Activated gamma-delta T cell treated with Interleukin-2 at 50 U/mL for 16 hours (primary cell): ENCODE measurements around the gene NTRK2.

Source experiments
- DNase-seq: peaks from one replicate; pipeline ENCODE4 v3.0.0-alpha.2; 2020

NTRK2 gene

DNA sequence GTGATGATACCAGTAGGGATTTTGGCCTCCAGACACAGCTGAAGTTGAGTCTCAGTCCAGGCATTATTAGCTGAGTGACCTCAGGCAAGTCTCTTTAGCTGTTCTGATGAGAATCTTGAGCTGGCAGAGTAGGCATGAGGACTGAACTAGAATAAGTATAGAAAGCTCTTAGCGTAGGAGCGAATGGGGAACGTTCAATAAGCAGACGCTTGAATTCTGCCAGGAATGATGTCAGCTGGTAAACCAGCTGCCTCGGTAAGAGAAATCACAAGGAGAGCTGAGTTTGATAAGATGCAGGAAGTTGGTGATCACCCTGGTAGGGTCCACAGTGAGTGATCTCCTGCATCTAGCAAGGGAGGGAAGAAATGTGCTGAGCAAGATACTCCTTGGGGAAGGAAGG lies 280.4 kb downstream of the NTRK2 start:
- DNase-seq: no peak

DNA sequence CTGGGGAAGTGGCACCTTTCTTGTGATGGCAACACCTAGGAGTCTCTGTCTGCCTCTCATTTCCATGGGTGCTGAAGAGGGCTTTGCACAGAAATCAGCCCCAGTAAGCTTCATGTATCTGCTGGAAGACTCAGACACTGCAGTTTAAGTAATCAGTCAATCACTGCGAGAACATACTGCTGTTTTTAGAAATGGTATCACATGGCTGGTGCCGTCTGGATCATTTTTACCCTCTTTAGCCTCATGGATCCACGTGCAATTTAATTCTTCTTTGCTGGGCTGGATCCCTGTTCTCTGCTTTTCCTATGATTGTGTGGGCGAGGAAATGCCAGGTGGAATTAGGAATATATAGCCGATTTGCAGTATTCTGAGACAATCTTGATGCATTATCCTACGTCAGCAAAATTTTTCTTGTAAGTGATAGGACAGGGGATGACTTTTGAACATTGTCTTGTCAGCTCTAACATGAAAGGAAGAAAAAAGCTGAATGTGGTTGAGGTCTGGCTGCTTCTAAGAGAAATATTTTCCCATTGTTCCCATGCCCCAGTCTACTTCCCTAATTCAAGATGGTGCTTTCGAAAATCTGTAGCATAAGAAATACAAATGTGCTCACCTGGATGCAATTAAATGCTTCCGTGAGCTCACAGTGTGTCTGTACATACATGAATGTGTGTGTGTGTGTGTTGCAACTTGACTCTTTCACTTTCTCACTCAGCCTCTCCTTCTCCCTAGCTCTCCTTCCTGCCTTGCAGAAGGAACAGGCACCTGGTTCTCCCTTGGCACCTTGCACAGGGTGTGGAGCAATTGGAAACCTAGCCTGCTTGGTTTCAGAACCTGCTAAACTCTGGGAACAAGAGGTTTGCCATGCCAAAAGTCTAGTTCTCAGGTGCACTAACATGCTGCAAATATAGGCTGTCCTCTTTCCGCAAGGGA lies 281.6 kb downstream of the NTRK2 start:
- no peak for DNase-seq

DNA sequence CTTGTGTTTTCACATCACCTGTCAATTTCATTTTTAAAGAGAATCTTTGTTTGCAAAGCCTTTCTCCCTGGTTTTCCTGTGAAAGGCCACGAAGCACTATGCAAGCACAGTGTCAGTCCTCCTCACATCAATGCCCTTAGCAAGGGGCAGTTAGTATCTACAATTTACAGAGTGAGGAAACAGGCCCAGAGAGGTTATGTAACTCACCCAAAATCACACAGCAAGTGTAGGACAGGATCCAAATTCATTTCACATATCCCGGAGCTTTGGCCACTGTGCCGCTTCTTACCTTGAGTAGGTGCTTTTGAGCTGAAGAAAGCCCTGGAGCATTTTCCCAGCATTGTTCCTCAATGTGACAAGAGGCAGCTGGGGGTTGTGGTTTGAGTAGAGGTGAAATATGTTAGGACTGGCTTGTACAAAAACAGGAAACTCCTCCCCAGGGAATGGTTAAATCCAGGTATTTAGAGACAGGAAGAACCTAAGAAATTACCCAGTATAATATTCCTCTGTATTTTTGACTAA lies 283.8 kb downstream of the NTRK2 start:
- DNase-seq: no peak

DNA sequence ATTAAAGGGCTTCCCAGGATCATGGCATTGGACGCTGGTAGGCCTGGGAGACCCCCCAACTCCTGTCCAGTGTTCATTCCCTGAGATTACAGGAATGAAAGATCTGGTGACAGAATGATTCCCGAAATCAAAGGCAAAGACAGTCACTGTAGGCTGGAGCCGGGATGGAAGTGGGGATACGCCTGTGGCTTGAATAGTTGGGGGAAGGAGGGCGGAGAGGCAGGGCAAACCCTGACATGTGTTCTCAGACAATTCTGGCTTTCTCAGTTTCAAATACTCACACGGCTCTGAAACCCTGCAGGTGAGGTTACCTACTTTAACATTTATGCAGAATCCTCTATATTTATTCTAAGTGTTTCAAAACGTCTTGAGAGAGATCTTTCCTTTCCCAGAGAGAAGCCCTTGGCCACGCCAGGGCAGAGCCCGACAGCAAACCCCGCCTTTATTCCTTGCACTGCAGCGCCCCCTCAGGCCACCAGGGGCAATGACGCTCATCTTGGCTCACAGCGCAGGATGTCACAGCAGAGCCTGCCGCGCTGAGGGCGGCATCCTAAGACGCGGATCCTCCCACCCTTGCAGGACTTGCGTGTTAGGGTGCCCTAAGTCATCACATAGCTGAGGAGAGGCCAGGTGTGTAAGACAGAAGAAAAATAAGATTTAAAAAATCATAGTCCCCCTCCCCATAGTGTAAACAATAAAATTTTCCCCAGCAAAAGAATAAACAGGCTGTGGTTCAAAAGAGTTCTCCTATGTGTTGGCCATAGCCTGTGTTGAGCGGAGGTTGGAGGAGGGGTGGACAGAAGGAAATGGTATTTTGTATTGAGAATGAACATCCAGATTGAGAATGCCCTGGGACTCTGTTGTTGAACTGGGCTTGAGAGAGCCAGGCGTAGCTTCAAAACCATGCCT lies 284.5 kb downstream of the NTRK2 start:
- no peak for DNase-seq

DNA sequence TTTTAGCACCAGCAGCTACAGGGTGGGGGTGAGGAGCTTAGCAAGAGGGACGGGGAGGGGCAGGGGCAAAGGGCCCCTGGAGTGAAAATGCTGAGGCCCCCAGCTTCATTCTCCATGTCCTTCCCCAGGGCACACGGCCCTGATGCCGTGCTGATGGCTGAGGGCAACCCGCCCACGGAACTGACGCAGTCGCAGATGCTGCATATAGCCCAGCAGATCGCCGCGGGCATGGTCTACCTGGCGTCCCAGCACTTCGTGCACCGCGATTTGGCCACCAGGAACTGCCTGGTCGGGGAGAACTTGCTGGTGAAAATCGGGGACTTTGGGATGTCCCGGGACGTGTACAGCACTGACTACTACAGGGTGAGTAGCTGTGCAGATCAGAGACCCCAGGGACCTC lies 285.6 kb downstream of the NTRK2 start:
- DNase-seq: no peak

DNA sequence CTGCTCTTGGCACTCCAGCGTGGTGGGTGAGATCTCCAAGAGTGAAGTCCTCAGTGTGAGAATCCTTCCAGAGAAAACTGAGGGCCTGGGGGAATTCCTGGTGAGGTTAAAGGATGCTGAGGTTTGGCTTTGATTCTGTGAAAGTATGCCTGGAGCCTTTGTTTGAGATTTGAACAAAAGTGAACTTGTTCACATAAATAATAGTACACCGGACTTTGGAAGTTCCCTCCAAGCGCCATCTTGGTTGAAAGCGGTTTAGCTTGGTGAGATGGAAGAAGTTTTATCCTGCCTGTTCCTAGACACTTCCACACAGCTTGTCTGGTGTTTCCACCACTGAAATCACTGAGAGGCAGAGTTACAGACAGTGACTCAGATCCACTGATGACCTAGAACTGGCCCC lies 286.4 kb downstream of the NTRK2 start:
- no peak for DNase-seq

DNA sequence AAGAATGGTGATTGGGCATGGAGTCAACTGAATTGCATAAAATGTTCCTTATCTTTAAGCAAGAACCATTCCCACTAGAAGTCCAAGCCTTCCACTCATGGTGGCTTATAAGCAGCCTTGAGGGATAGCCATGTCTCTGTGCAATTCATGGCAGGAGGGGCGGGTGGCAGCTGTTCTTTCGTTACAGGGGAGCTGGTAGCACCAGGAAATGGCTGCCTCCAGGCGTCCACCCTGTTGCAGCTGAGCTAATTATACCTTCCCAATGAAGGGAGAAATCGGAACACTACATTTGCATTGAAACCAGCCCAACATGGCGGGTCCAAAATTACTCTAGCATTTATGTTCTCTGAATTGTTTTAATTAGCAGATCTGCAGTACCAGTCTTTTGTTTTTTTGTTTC lies 289.8 kb downstream of the NTRK2 start:
- no peak for DNase-seq

DNA sequence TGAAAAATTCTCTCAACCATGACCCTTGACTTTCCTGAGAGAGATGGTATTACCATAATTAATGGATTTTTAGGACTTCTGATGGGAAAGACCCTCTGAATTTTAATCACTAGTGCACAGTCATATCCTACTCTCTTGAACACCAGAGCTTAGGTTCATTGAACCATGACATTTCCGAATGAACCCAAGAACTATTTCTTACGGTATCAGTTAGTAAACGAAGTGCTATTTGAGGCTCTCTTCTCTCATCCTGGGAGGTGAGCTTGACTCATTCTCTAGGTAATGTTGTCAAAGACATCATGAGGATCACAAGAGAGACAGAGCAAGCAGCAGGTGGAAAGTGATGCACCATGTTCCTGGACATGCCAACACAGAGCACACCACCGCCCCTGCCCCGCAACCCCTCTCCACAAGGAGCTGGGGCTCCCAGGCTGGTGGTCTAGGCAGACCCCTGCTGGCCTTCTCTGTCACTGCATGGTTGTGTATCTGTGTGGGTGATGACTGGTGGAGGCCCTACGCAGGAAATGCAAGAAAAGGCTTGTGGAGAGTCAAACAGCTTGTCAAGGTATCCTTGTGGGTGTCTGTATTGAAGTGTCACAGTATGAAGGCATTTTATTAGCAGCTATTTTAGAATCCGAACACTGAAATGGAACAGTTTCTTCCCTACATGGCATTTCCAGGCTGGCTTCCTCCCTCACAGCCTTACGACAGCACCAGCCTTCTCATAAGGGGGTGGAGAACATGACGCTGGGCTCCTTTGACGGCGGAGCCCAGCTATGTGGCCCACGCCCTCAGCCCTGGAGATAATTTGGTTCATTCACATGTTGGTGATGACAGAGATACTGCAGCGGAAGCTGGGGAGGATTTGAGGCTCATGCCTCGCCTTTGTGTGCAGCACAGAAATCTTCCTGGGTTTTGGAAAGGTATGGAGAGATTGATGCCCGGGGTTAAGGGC lies 297.6 kb downstream of the NTRK2 start:
- DNase-seq: no peak

DNA sequence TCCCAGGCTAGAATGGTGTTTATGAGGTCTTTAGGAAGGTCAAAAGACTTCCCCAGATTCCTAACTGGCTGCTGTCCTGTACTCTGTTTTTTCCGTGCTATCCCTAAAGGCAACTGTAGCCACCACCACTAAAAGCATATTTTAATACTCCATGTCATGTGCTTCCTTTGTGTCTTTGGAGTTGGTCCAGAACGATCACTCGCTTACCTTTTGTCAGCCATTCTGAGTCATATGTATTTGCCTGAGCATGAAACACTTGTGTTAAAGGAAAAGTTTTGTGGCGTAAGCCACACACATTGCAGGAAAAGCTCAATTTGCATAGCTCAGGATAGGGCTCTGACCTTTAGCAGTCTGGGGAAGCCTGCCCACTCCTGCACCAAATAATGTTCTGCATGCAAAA lies 299.6 kb downstream of the NTRK2 start:
- no peak for DNase-seq

DNA sequence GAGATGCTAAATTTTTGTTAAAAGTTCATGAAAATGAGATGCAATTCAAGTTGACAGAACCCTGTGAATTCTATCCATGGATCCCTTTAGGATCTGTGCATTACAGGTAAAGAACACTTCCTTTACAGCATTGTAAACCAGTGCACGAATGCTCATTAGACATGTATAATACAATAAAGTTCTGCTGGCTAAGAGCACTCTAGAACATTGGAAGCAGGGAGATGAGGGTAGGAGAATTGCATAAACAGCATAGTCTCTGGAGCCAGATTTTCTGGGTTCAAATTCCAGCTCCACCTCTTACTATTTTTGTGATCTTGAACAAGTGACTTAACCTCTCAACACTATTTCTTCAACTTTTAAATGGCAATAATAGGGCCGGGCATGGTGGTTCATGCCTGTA lies 300.2 kb downstream of the NTRK2 start:
- no peak for DNase-seq

DNA sequence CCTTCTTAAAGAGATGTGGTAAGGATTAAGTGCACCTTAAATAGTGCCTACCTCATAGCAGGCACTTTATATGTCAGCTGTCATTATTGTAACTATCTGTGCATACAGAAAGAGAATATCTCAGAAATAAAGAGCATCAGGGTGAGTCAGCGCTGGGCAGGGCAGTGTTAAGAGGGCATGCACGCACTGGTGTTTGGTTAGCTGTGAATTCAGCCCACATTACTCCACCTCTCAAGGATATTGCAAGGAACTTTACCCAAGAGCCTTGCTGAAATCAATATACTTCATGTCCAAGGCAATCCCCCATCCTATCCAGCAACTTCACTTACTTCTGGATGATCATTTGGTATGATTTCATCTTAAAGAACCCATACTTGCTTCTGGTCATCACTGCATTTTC lies 300.9 kb downstream of the NTRK2 start:
- DNase-seq: no peak

DNA sequence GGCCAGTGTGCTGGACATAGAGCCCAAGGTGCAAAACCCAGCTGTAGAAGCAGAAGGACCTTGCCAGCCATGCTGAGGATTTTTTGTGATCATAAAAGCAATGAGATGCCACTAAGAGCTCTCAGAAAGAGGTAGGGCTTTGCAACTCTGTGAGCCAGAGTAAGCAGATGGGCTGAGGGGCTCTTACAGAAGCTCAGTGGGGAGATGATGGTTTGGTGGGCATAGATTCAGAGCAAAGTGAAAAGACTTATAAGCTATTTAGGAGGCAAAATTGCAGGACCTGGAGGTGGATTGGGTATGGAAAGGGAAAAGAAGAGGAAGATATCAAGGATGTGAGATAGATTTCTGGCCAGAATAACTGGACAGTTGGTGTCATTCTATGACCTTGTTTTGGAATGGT lies 302.0 kb downstream of the NTRK2 start:
- DNase-seq: no peak

DNA sequence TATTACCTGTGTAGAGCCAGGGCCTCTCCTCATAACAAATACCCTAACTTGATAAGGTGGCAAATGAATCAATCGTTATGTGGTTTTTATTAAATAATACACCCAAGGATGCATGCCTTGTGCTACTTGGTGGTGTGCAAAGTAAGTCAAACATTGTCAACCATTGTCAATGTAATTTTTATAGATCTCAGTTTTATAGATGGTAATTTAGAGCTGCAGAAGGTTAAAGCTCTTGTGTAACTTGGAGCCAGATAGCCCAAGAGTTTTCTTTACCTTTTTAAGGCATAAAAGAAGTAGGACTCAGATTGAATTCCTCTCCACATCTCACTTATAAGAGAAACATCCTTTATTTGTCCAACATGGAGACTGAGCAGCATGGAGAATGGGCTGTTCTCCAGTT lies 304.7 kb downstream of the NTRK2 start:
- DNase-seq: no peak

DNA sequence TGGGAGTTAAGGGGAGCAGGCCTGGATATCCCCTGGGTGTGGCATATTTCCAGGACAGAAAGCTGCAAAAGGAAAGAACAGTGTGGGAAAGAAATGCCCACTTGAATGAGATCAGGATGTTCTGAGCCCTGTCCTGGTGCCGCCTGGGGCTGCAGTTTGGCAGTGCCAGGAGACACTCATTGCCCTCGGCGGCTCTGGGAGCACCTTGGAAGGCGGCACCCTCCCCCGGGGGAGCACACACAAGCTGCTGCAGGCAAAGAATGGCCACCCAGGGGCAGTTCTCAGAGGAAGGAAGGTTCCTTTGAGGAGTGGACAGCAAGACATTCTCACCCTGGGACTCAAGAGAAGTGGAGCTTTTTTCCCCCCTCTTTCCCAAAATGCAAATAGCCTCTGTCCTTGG lies 305.3 kb downstream of the NTRK2 start:
- DNase-seq: no peak

DNA sequence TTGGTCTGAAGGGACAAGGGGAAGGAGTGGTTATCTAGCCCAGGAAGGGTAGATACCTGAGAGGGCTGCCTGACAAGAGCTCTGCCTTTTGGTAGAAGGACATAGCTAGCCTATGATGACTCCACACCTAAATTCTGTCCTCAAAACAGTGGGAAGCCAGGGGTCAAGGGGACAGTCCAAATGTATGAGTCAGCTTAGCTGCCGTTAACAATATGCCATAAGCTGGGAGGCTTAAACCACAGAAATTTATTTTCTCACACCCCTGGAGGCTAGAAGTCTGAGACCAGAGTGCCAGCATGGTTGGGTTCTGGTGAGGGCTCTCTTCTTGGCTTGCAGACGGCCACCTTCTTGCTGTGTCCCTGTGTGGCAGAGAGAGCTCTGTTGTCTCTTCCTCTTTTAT lies 306.4 kb downstream of the NTRK2 start:
- DNase-seq: no peak

DNA sequence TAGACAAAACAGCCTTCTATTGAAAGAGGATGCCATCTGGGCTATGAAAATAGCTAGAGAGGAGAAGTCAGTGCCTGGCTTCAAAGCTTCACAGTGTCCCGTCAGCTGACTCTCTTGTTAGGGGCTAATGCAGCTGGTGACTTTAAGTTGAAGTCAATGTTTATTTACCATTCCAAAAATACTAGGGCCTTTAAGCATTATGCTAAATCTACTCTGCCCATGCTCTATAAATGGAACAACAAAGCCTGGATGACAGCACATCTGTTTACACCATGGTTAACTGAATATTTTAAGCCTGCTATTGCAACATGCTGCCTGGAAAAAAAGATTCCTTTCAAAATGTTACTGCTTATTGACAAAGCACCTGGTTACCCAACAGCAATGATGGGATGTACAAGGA lies 309.1 kb downstream of the NTRK2 start:
- no peak for DNase-seq

DNA sequence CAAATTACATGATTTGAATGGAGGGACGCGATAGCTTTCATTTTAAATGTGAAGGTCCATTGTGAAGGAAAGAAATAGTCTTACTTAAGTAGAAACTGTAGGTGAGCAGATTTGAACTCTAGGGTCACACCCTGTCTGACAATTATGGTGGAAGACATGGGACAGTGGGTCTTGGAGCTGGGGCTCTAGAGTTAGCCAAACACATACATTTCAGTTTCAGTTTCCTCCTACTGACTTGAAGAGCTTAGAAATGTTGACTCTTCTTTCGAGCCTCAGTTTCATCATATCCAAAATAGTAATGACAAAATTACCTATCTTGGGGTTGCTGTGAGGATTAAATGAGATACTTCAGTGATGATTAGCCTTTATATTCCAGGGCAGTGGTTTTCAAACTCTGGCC lies 314.2 kb downstream of the NTRK2 start:
- no peak for DNase-seq

DNA sequence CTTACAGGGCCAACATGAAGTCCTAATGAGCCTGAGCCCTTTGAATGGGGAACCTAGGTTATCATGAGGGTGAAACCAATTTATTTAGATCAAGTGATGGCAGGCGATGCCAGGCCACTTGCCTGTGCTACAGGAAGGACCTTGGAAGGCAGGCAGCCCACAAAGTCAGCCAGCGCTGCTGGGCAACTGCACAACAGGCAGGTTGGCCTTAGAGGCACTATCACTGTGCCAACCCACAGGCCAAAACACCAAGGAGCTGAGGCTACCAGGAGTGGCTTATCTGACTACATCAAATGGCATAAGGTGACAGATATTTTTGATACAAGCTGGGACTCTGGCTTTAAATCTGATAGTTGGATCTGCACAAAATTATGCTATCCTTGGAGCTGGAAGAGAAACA lies 319.1 kb downstream of the NTRK2 start:
- DNase-seq: no peak

DNA sequence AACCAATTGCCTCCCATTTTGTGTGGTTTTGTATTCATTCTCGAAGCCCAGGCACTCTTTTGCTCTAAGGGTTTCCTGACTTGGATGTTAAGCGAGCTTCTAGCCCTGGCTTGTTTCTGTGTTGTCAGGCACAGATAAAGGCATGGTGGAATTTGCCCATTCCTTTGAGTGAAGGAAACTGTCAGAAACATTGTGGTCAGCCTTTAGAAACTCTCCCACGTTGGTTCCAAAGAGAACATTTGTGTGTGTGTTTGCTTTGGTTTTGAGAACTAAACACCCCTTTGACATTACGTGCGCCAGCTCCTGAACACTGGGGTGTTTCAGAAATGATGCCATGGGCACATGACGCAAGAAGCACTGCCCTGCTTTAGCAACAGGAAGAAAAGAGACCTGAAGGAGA lies 320.9 kb downstream of the NTRK2 start:
- DNase-seq: no peak

DNA sequence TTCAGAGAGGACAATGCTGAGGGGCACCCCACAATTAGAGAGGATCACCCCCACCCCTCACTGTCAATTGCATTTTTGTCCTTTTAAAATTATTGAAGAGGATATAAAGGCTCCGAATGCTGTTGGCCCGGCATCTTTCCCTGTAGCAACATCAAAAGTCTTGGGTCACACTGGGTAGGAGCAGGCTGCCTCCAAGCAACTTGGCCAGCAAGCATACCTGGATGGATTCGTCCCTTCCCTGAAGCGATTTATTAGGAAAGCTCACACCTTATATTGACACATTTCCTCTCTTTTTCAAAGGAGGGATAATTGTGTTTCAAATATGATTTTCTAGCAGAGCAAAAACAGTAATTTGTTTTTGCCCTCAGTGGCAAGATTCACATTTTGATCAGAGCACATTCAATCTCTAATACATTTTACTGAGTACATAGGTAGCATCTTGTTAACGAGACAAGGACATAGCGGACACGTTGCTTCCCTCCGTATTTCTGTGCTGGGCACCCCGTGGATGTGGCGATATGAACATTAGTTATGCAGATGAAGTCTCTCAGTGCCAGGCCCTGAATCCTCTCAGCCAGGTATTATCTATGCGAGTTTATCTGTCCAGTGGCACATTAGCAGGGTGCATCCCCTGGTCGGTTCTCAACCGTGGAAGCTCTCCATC lies 321.5 kb downstream of the NTRK2 start:
- DNase-seq: no peak

DNA sequence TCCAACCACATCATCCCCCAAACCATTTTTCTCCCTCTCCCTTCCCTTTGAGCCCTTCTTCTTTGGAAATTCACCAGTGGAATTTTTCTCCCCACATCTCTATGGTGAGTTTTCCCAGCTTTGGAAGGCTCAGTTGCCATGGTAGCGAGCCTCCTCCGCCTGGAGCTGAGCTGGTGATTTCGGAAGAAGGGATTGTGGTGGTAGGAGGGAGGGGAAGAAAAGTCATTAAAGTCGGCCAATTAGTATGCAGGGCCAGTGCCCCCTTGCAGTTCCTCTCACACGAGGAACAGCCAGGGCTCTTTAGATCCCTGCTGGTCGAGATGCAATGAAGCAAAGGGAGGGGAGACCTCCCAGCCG lies 322.0 kb downstream of the NTRK2 start:
- no peak for DNase-seq

DNA sequence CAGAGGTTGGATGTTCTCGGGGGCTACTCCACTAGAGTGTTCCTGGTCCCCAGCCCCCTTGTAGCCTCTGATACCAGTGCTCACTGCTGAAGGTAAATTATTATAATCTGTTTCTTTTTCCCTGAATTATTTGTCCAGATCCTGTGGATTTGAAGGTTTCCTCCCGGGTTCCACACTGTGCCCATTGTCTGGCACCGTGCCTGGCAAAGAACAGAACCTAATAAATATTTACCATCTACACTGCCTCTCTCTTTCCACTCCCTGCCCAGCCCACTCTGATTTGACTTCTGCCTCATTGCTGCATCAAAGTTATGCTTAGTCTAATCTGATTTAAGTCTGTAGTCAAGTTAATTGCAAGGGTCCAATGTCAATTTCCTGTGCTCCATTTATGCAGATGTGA lies 322.9 kb downstream of the NTRK2 start:
- DNase-seq: no peak
